Raji (cell line): ENCODE measurements around the gene PDE4B.

ENCODE experiments used
- POLR2A ChIP-seq: IDR thresholded peaks from 2 replicates; pipeline ENCODE4 v1.6.1; 2011; ENCODE audit warnings: low read depth, low read length, control low read depth; ENCODE audit not compliant: insufficient read depth

Gene PDE4B

GRCh38 chr1:65792669-65793358 lies at the start of gene PDE4B:
PDE4B (plus strand) TSS chr1:65792895.
- no peak for TF ChIP-seq POLR2A

GRCh38 chr1:65744731-65745130 lies 48.0 kb upstream of the PDE4B start:
- no peak for TF ChIP-seq POLR2A

- no peak for TF ChIP-seq POLR2A
Measured at GRCh38 chr1:65751961-65752360, 40.7 kb upstream of the PDE4B start.

- no peak for TF ChIP-seq POLR2A
Measured at GRCh38 chr1:65756616-65757015, 36.1 kb upstream of the PDE4B start.

- no peak for TF ChIP-seq POLR2A
Measured at GRCh38 chr1:65757531-65757930, 35.2 kb upstream of the PDE4B start.

- TF ChIP-seq POLR2A, result no peak
Measured at GRCh38 chr1:65758128-65758527, 34.6 kb upstream of the PDE4B start.

GRCh38 chr1:65759516-65759915 lies 33.2 kb upstream of the PDE4B start:
- TF ChIP-seq POLR2A, result no peak

GRCh38 chr1:65762081-65762862 lies 30.4 kb upstream of the PDE4B start:
- TF ChIP-seq POLR2A, result no peak

GRCh38 chr1:65764052-65764451 lies 28.6 kb upstream of the PDE4B start:
- no peak for TF ChIP-seq POLR2A

GRCh38 chr1:65765631-65766030 lies 27.1 kb upstream of the PDE4B start:
- TF ChIP-seq POLR2A, result no peak

- TF ChIP-seq POLR2A, result no peak
Measured at GRCh38 chr1:65769636-65770035, 23.1 kb upstream of the PDE4B start.

- TF ChIP-seq POLR2A, result no peak
Measured at GRCh38 chr1:65772607-65773006, 20.1 kb upstream of the PDE4B start.

- no peak for TF ChIP-seq POLR2A
Measured at GRCh38 chr1:65773391-65774123, 19.1 kb upstream of the PDE4B start.

- TF ChIP-seq POLR2A, result no peak
Measured at GRCh38 chr1:65788762-65789161, 3.9 kb upstream of the PDE4B start.

GRCh38 chr1:65791396-65791795 lies 1.3 kb upstream of the PDE4B start:
- no peak for TF ChIP-seq POLR2A
